GM12878 (cell line): ENCODE data around the gene GJB6. TPM values are rescaled to one million over a fixed set of nuclear protein-coding genes. Genes with fewer than 3 reads are reported as not detected.

Experiments used
- ATAC-seq: fragments of 200-7000 bp; cut with Tn5 transposase; 3 replicates; pipeline ENCODE4 v1.9.1; 2020; ENCODE audit warnings: mild to moderate bottlenecking, moderate library complexity
- BruUV-seq: library from RNA; stranded (reverse); fragments of 400-500 nt; replicated peaks from 2 replicates; lab custom pipeline; 2021; lab: Mats Ljungman, UMichigan
- CTCF ChIA-PET: fragments of 300-600 bp; sonication (Branson Sonifier 250); formaldehyde crosslinking; extraction: SDS; loops from one replicate; lab custom pipeline; 2021; ENCODE audit warnings: inconsistent platforms; lab: Yijun Ruan, JAX
- POLR2A ChIA-PET: fragments of 350-600 bp; formaldehyde crosslinking; extraction: SDS; loops from one replicate; lab custom pipeline; 2021; ENCODE audit warnings: inconsistent platforms; lab: Charles Lee
- RAD21 ChIA-PET: fragments of 300-600 bp; sonication (Branson Sonifier 250); formaldehyde crosslinking; loops from one replicate; lab custom pipeline; 2023; ENCODE audit warnings: antibody characterized with exemption; ENCODE audit not compliant: unreplicated experiment; lab: Charles Lee
- SMC1A ChIA-PET: fragments of 300-600 bp; sonication (Branson Sonifier 250); formaldehyde crosslinking; loops from one replicate; lab custom pipeline; 2023; ENCODE audit not compliant: unreplicated experiment, uncharacterized antibody; lab: Charles Lee
- DNase-seq: peaks from one replicate; pipeline ENCODE4 v3.0.0-alpha.2; 2011; ENCODE audit warnings: low read depth, low spot score
- FAIRE-seq: peaks from 3 replicates; lab custom pipeline; 2011; peaks lifted over from hg19 to GRCh38; lab: Jason Lieb, UNC
- H2AFZ ChIP-seq: 2 replicates; pipeline ENCODE4 v1.6.0; 2011; ENCODE audit warnings: low read depth, low read length, control low read depth; ENCODE audit not compliant: control insufficient read depth
- H3K27ac ChIP-seq: 2 replicates; pipeline ENCODE4 v1.5.1; 2011; ENCODE audit warnings: control low read depth; ENCODE audit not compliant: control insufficient read depth, insufficient read depth
- H3K27me3 ChIP-seq, 2 experiments: replicated peaks in 1 of 2; 2 replicates each; pipeline versions ENCODE4 v1.6.0 to v1.6.1; 2011; ENCODE audit warnings: low read length in 1 of 2; ENCODE audit not compliant: control insufficient read depth in 2 of 2, insufficient read depth in 2 of 2
- H3K36me3 ChIP-seq, 2 experiments: 2 replicates each; pipeline ENCODE4 v1.5.1; 2011; ENCODE audit warnings: low read length in 1 of 2; ENCODE audit not compliant: control insufficient read depth in 2 of 2, insufficient read depth in 2 of 2
- H3K4me1 ChIP-seq: 2 replicates; pipeline ENCODE4 v1.6.1; 2011; ENCODE audit warnings: mild to moderate bottlenecking, low read length, moderate library complexity, mixed read lengths; ENCODE audit not compliant: control insufficient read depth, insufficient read depth
- H3K4me2 ChIP-seq: 2 replicates; pipeline ENCODE4 v1.6.0; 2011; ENCODE audit warnings: control low read depth; ENCODE audit not compliant: control insufficient read depth, insufficient read depth
- H3K4me3 ChIP-seq: fragments of 200-600 bp; sonication (generic); 2 replicates; pipeline ENCODE4 v1.5.1; 2016
- H3K79me2 ChIP-seq: 2 replicates; pipeline ENCODE4 v1.6.0; 2011; ENCODE audit warnings: low read length; ENCODE audit not compliant: control insufficient read depth, insufficient read depth
- H3K9ac ChIP-seq: 2 replicates; pipeline ENCODE4 v1.8.0; 2011; ENCODE audit warnings: low read length, control low read depth, mixed read lengths; ENCODE audit not compliant: control insufficient read depth, insufficient read depth
- H3K9me3 ChIP-seq: replicated peaks from 3 replicates; pipeline ENCODE4 v1.5.1; 2011; ENCODE audit warnings: mild to moderate bottlenecking, low read length; ENCODE audit not compliant: control insufficient read depth, insufficient read depth
- H4K20me1 ChIP-seq: 2 replicates; pipeline ENCODE4 v1.6.0; 2011; ENCODE audit not compliant: control insufficient read depth, insufficient read depth
- CHD4 ChIP-seq: fragments of 200-600 bp; sonication (generic); IDR thresholded peaks from 2 replicates; pipeline ENCODE4 v1.6.1; 2016; ENCODE audit warnings: mild to moderate bottlenecking
- HCFC1 ChIP-seq: fragments of 150-350 bp; IDR thresholded peaks from 2 replicates; pipeline ENCODE4 v1.6.1; 2014; ENCODE audit warnings: low read length
- MLLT1 ChIP-seq: fragments of 450-650 bp; IDR thresholded peaks from 2 replicates; pipeline ENCODE4 v1.6.1; 2016; ENCODE audit warnings: mild to moderate bottlenecking
- PBX3 ChIP-seq: IDR thresholded peaks from 2 replicates; pipeline ENCODE4 v1.6.1; 2011; ENCODE audit warnings: mild to moderate bottlenecking, low read depth, low read length, moderate library complexity; ENCODE audit not compliant: insufficient replicate concordance
- POU2F2 ChIP-seq: IDR thresholded peaks from 3 replicates; pipeline ENCODE4 v1.6.1; 2011; ENCODE audit warnings: low read depth, mild to moderate bottlenecking, low read length, borderline replicate concordance
- SIN3A ChIP-seq: IDR thresholded peaks from 2 replicates; pipeline ENCODE4 v1.6.1; 2012; ENCODE audit warnings: low read depth, low read length, improper control_type of control experiment
- SRF ChIP-seq, 2 experiments: IDR thresholded peaks; 2 replicates each; pipeline ENCODE4 v1.6.1; 2011; ENCODE audit warnings: low read depth in 2 of 2, low read length in 2 of 2, mild to moderate bottlenecking in 1 of 2, moderate library complexity in 1 of 2
- YBX1 ChIP-seq: fragments of 450-650 bp; IDR thresholded peaks from 2 replicates; pipeline ENCODE4 v1.6.1; 2016; ENCODE audit warnings: antibody characterized with exemption
- WGBS: methylation state at CpG from one replicate; pipeline ENCODE4 v1.1.6; 2016; ENCODE audit warnings: low lambda C conversion rate; ENCODE audit not compliant: insufficient replicate concordance, insufficient coverage; ENCODE audit errors: missing lambda C conversion rate; 5-methylcytosine and 5-hydroxymethylcytosine counted together
- in situ Hi-C: fragments of 300-500 bp; cut with MboI; formaldehyde crosslinking; loops from 9 replicates; pipeline ENCODE4 v1.14.3; 2018; ENCODE audit warnings: mixed read lengths
- intact Hi-C: fragments of 100-400 bp; cut with micrococcal nuclease; formaldehyde crosslinking; loops from one replicate; pipeline ENCODE4 v1.14.2; 2022; ENCODE audit not compliant: unreplicated experiment
- polyA plus RNA-seq, 11 experiments: library from polyadenylated mRNA; depleted of rRNA in 4 of 11; unstranded in 6 of 11; stranded (reverse) in 5 of 11; fragments of >200 nt; fragmentation: Nextera tagmentation in 4 of 11; fragmentation: Illumina TruSeq in 1 of 11; extraction: Ambion mirVana in 4 of 11; extraction: Trizol in 1 of 11; gene quantifications; 1 replicate in 1 of 11; 2 replicates in 10 of 11; pipeline versions ENCODE4 v1.2.1 to v1.2.3, GENCODE V29; 2011 to 2016; ENCODE audit warnings: inconsistent platforms in 2 of 11, missing spikeins in 2 of 11, low read depth in 1 of 11
- total RNA-seq, 4 experiments: library from RNA; depleted of rRNA in 3 of 4; stranded (reverse); fragments of >200 nt in 3 of 4; fragmentation: Illumina TruSeq in 1 of 4; extraction: Trizol in 1 of 4; gene quantifications; 2 replicates each; pipeline versions ENCODE4 v1.2.1 to v1.2.3, GENCODE V29; 2013 to 2021

GJB6 gene
- total and polyA plus RNA-seq, 10 of the 15 experiments (the other 5 are each of a cell fraction or from before 2014, with no cell fraction given) = 0.03 TPM; not detected in 9

GRCh38 chr13:20221772-20222171 lies 10.3 kb downstream of the GJB6 start:
- no TSS peak for BruUV-seq
- in situ Hi-C loops (no loop called here), intact Hi-C loops (no loop called here)
- FAIRE-seq (no peak), DNase-seq (no peak), ATAC-seq (no peak)
- H3K4me2 ChIP-seq = no peak overlapping the region
- H3K79me2 ChIP-seq = no peaks in the 10 kb centered on the region
- H2AFZ ChIP-seq = no peak overlapping the region
- ChIA-PET CTCF (no interaction called here), POLR2A (no interaction called here), RAD21 (no interaction called here), SMC1A (no interaction called here)
- H3K27me3 ChIP-seq = peaks cover 0 to 2% of the 10 kb centered on the region in 2 experiments; a peak in 1 of 4 replicates
- 53% methylated on average over 6 of the region's 6 CpGs for WGBS
- TF ChIP-seq PBX3 (no peak), SIN3A (no peak), CHD4 (no peak), MLLT1 (no peak), YBX1 (no peak), POU2F2 (no peak), SRF (IDR thresholded peaks at IDR 0.05; ENCODE audit: low read depth in 2 of 2, low read length in 2 of 2) (no peak), HCFC1 (no peak)
- H3K4me1 ChIP-seq = no peaks in the 10 kb centered on the region
- H3K9ac ChIP-seq = no peak overlapping the region
- H3K9me3 ChIP-seq = no peaks in the 10 kb centered on the region
- no peak overlapping the region for H3K27ac ChIP-seq
- H3K36me3 ChIP-seq = no peaks in the 10 kb centered on the region
- H4K20me1 ChIP-seq = no peaks in the 10 kb centered on the region
- H3K4me3 ChIP-seq = no peak overlapping the region
